Measurements from ENCODE around the gene LPAR3.

The LPAR3 gene

GRCh38 chr1:84827555-84827954 lies 65.5 kb downstream of the LPAR3 start:
- Histone ChIP-seq H3K4me3 (IDR thresholded peaks at IDR 0.05; ENCODE audit: insufficient read depth, low read depth, low read length) (no peak overlapping the region), H3K36me3 (ENCODE audit: insufficient read depth) (no peaks in the 10 kb centered on the region), H3K4me2 (no peak overlapping the region), H3K27ac (no peak overlapping the region), H2AFZ (ENCODE audit: low read depth) (no peak overlapping the region), H3K4me1 (ENCODE audit: low read depth, poor library complexity, severe bottlenecking) (no peaks in the 10 kb centered on the region), H3K9ac (no peak overlapping the region), H4K20me1 (ENCODE audit: insufficient read depth) (no peaks in the 10 kb centered on the region), H3K27me3 (ENCODE audit: insufficient read depth, low read depth) (no peaks in the 10 kb centered on the region), H3K79me2 (ENCODE audit: insufficient read depth, low read depth) (no peaks in the 10 kb centered on the region)
- TF ChIP-seq CTCF (conservative IDR thresholded peaks at IDR 0.05; ENCODE audit: low read depth, low read length): no peak

DNA sequence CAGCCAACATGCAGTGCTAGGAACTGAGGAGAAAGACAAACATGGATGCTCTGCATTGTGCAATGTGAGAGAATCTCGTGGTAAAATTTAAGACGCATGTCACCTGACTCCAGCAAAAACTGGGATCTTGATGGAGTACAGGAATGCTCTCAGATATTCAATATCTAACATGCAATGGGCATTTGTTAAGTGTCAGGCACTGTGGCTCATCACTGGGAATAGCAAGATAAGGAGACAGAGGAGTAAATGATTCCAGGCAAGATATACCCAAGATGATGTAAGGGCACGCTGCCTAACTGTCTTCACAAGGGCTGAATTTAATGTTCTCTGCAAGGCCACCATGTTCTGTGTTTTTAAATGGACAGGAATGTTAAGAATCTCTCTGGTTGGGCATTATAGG lies 67.8 kb downstream of the LPAR3 start:
- Histone ChIP-seq H4K20me1 (ENCODE audit: insufficient read depth) (no peaks in the 10 kb centered on the region), H3K79me2 (ENCODE audit: insufficient read depth, low read depth) (no peaks in the 10 kb centered on the region), H3K27ac (no peak overlapping the region), H3K36me3 (ENCODE audit: insufficient read depth) (no peaks in the 10 kb centered on the region), H3K4me3 (IDR thresholded peaks at IDR 0.05; ENCODE audit: insufficient read depth, low read depth, low read length) (no peak overlapping the region), H3K4me2 (no peak overlapping the region), H3K4me1 (ENCODE audit: low read depth, poor library complexity, severe bottlenecking) (no peaks in the 10 kb centered on the region), H2AFZ (ENCODE audit: low read depth) (no peak overlapping the region), H3K9ac (no peak overlapping the region), H3K27me3 (ENCODE audit: insufficient read depth, low read depth) (no peaks in the 10 kb centered on the region)
- no peak for TF ChIP-seq CTCF (conservative IDR thresholded peaks at IDR 0.05; ENCODE audit: low read depth, low read length)

DNA sequence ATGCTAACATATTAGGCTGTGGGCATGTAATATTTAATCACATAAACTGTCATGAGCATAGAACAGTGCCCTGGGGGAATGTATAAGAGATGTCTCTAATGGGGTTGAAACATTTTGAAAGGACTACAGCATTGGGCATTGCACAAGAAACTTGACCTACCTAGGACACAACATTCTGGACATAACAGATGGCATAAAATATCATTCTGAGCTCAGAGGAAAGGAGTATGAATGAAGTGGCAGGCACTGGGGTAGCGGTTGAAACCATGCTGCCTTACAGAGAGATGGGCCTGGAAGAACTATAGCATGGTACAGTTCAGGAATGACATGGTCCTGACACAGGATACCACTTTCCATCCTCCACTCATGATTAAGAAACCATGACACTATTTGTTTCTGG lies 69.0 kb downstream of the LPAR3 start:
- H3K79me2 ChIP-seq (ENCODE audit: insufficient read depth, low read depth): no peaks in the 10 kb centered on the region
- H3K27me3 ChIP-seq (ENCODE audit: insufficient read depth, low read depth): no peaks in the 10 kb centered on the region
- no peak for TF ChIP-seq CTCF (conservative IDR thresholded peaks at IDR 0.05; ENCODE audit: low read depth, low read length)
- no peak overlapping the region for H2AFZ ChIP-seq (ENCODE audit: low read depth)
- H3K9ac ChIP-seq: no peak overlapping the region
- no peaks in the 10 kb centered on the region for H4K20me1 ChIP-seq (ENCODE audit: insufficient read depth)
- H3K27ac ChIP-seq: no peak overlapping the region
- no peak overlapping the region for H3K4me2 ChIP-seq
- no peaks in the 10 kb centered on the region for H3K4me1 ChIP-seq (ENCODE audit: low read depth, poor library complexity, severe bottlenecking)
- H3K4me3 ChIP-seq (IDR thresholded peaks at IDR 0.05; ENCODE audit: insufficient read depth, low read depth, low read length): no peak overlapping the region
- H3K36me3 ChIP-seq (ENCODE audit: insufficient read depth): no peaks in the 10 kb centered on the region

DNA sequence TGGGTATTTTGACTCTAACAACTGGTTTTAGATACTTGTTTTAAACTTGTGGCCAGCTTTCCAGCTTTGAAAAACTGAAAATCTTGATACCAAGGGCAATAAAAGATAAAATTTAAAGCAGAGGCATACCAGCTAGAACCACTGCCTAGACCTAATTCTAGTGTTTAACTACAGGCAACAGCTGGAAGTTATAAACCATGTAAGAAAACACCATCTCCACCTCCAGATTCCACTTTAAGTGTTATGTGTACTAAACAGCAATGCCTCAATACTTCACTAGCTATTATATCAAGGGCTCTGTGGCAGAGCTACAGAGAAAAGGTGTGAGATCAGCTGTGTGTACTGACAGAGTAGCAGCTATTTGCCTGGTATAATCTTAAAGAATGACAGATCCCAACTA lies 69.5 kb downstream of the LPAR3 start:
- H4K20me1 ChIP-seq (ENCODE audit: insufficient read depth): no peaks in the 10 kb centered on the region
- no peak for TF ChIP-seq CTCF (conservative IDR thresholded peaks at IDR 0.05; ENCODE audit: low read depth, low read length)
- no peak overlapping the region for H3K4me3 ChIP-seq (IDR thresholded peaks at IDR 0.05; ENCODE audit: insufficient read depth, low read depth, low read length)
- no peak overlapping the region for H2AFZ ChIP-seq (ENCODE audit: low read depth)
- H3K27ac ChIP-seq: no peak overlapping the region
- no peaks in the 10 kb centered on the region for H3K36me3 ChIP-seq (ENCODE audit: insufficient read depth)
- H3K4me1 ChIP-seq (ENCODE audit: low read depth, poor library complexity, severe bottlenecking): no peaks in the 10 kb centered on the region
- no peaks in the 10 kb centered on the region for H3K79me2 ChIP-seq (ENCODE audit: insufficient read depth, low read depth)
- no peak overlapping the region for H3K4me2 ChIP-seq
- no peak overlapping the region for H3K9ac ChIP-seq
- H3K27me3 ChIP-seq (ENCODE audit: insufficient read depth, low read depth): no peaks in the 10 kb centered on the region

DNA sequence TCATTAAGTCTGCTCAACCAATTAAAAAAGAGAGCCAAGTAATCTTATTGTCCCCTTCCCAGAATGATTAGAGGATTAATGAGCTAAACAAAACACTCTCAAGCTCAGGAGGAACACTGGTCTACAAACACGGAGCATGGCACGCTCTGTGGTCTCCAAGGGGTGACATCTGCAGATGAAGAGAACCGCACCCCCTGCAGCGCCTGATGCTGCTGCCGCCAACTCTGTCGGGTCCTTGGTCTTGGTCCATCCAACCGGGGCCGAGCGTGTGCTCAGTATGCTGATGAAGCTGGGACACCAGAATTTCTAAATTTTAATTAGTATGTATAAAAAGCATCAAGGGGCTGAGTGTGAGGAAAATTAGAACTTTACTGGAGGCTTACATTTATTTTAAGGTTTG lies 82.7 kb downstream of the LPAR3 start:
- Histone ChIP-seq H3K9ac (no peak overlapping the region), H3K79me2 (ENCODE audit: insufficient read depth, low read depth) (no peaks in the 10 kb centered on the region), H3K36me3 (ENCODE audit: insufficient read depth) (no peaks in the 10 kb centered on the region), H3K27ac (no peak overlapping the region), H4K20me1 (ENCODE audit: insufficient read depth) (no peaks in the 10 kb centered on the region), H3K27me3 (ENCODE audit: insufficient read depth, low read depth) (no peaks in the 10 kb centered on the region), H2AFZ (ENCODE audit: low read depth) (no peak overlapping the region), H3K4me1 (ENCODE audit: low read depth, poor library complexity, severe bottlenecking) (no peaks in the 10 kb centered on the region), H3K4me3 (IDR thresholded peaks at IDR 0.05; ENCODE audit: insufficient read depth, low read depth, low read length) (no peak overlapping the region), H3K4me2 (no peak overlapping the region)
- no peak for TF ChIP-seq CTCF (conservative IDR thresholded peaks at IDR 0.05; ENCODE audit: low read depth, low read length)

Measured in KMS-11 (cell line).